GM12878 (cell line): Measurements from ENCODE around the gene C16orf96. TPM values are rescaled to one million over a fixed set of nuclear protein-coding genes. Genes with fewer than 3 reads are reported as not detected.

Experiments
- ATAC-seq: fragments of 200-7000 bp; cut with Tn5 transposase; 3 replicates; pipeline ENCODE4 v1.9.1; 2020; ENCODE audit warnings: mild to moderate bottlenecking, moderate library complexity
- BruUV-seq: library from RNA; stranded (reverse); fragments of 400-500 nt; replicated peaks from 2 replicates; lab custom pipeline; 2021; lab: Mats Ljungman, UMichigan
- CTCF ChIA-PET: fragments of 300-600 bp; sonication (Branson Sonifier 250); formaldehyde crosslinking; extraction: SDS; loops from one replicate; lab custom pipeline; 2021; ENCODE audit warnings: inconsistent platforms; lab: Yijun Ruan, JAX
- POLR2A ChIA-PET: fragments of 350-600 bp; formaldehyde crosslinking; extraction: SDS; loops from one replicate; lab custom pipeline; 2021; ENCODE audit warnings: inconsistent platforms; lab: Charles Lee
- RAD21 ChIA-PET: fragments of 300-600 bp; sonication (Branson Sonifier 250); formaldehyde crosslinking; loops from one replicate; lab custom pipeline; 2023; ENCODE audit warnings: antibody characterized with exemption; ENCODE audit not compliant: unreplicated experiment; lab: Charles Lee
- SMC1A ChIA-PET: fragments of 300-600 bp; sonication (Branson Sonifier 250); formaldehyde crosslinking; loops from one replicate; lab custom pipeline; 2023; ENCODE audit not compliant: unreplicated experiment, uncharacterized antibody; lab: Charles Lee
- DNase-seq: peaks from one replicate; pipeline ENCODE4 v3.0.0-alpha.2; 2011; ENCODE audit warnings: low read depth, low spot score
- FAIRE-seq: peaks from 3 replicates; lab custom pipeline; 2011; peaks lifted over from hg19 to GRCh38; lab: Jason Lieb, UNC
- H2AFZ ChIP-seq: 2 replicates; pipeline ENCODE4 v1.6.0; 2011; ENCODE audit warnings: low read depth, low read length, control low read depth; ENCODE audit not compliant: control insufficient read depth
- H3K27ac ChIP-seq: 2 replicates; pipeline ENCODE4 v1.5.1; 2011; ENCODE audit warnings: control low read depth; ENCODE audit not compliant: control insufficient read depth, insufficient read depth
- H3K27me3 ChIP-seq, 2 experiments: replicated peaks in 1 of 2; 2 replicates each; pipeline versions ENCODE4 v1.6.0 to v1.6.1; 2011; ENCODE audit warnings: low read length in 1 of 2; ENCODE audit not compliant: control insufficient read depth in 2 of 2, insufficient read depth in 2 of 2
- H3K36me3 ChIP-seq, 2 experiments: 2 replicates each; pipeline ENCODE4 v1.5.1; 2011; ENCODE audit warnings: low read length in 1 of 2; ENCODE audit not compliant: control insufficient read depth in 2 of 2, insufficient read depth in 2 of 2
- H3K4me1 ChIP-seq: 2 replicates; pipeline ENCODE4 v1.6.1; 2011; ENCODE audit warnings: mild to moderate bottlenecking, low read length, moderate library complexity, mixed read lengths; ENCODE audit not compliant: control insufficient read depth, insufficient read depth
- H3K4me2 ChIP-seq: 2 replicates; pipeline ENCODE4 v1.6.0; 2011; ENCODE audit warnings: control low read depth; ENCODE audit not compliant: control insufficient read depth, insufficient read depth
- H3K4me3 ChIP-seq: fragments of 200-600 bp; sonication (generic); 2 replicates; pipeline ENCODE4 v1.5.1; 2016
- H3K79me2 ChIP-seq: 2 replicates; pipeline ENCODE4 v1.6.0; 2011; ENCODE audit warnings: low read length; ENCODE audit not compliant: control insufficient read depth, insufficient read depth
- H3K9ac ChIP-seq: 2 replicates; pipeline ENCODE4 v1.8.0; 2011; ENCODE audit warnings: low read length, control low read depth, mixed read lengths; ENCODE audit not compliant: control insufficient read depth, insufficient read depth
- H3K9me3 ChIP-seq: replicated peaks from 3 replicates; pipeline ENCODE4 v1.5.1; 2011; ENCODE audit warnings: mild to moderate bottlenecking, low read length; ENCODE audit not compliant: control insufficient read depth, insufficient read depth
- H4K20me1 ChIP-seq: 2 replicates; pipeline ENCODE4 v1.6.0; 2011; ENCODE audit not compliant: control insufficient read depth, insufficient read depth
- BMI1 ChIP-seq: fragments of 450-650 bp; IDR thresholded peaks from 2 replicates; pipeline ENCODE4 v1.6.1; 2016; ENCODE audit warnings: mild to moderate bottlenecking, moderate library complexity, borderline replicate concordance
- EED ChIP-seq: sonication (generic); IDR thresholded peaks from 2 replicates; pipeline ENCODE4 v1.6.1; 2016; ENCODE audit warnings: antibody characterized with exemption, low read depth
- IKZF2 ChIP-seq, 2 experiments: fragments of 450-650 bp; IDR thresholded peaks; 2 replicates each; pipeline ENCODE4 v1.6.1; 2017; ENCODE audit warnings: mild to moderate bottlenecking in 2 of 2, moderate library complexity in 2 of 2
- KAT2A ChIP-seq: conservative IDR thresholded peaks from 2 replicates; pipeline ENCODE4 v1.6.1; 2011; ENCODE audit warnings: low read depth, low read length; ENCODE audit not compliant: control insufficient read depth
- MXI1 ChIP-seq: fragments of 150-350 bp; IDR thresholded peaks from 2 replicates; pipeline ENCODE4 v1.6.1; 2011; ENCODE audit warnings: low read depth, mild to moderate bottlenecking, inconsistent platforms, low read length, improper control_type of control experiment
- NBN ChIP-seq: fragments of 450-650 bp; IDR thresholded peaks from 2 replicates; pipeline ENCODE4 v1.6.1; 2016
- POLR2AphosphoS5 ChIP-seq: IDR thresholded peaks from 2 replicates; pipeline ENCODE4 v1.6.1; 2011; ENCODE audit warnings: mild to moderate bottlenecking, low read length, inconsistent platforms
- SREBF1 ChIP-seq: IDR thresholded peaks from 2 replicates; pipeline ENCODE4 v1.6.1; 2012; ENCODE audit warnings: mild to moderate bottlenecking, low read length
- TCF3 ChIP-seq: IDR thresholded peaks from 2 replicates; pipeline ENCODE4 v1.6.1; 2012; ENCODE audit warnings: low read depth, mild to moderate bottlenecking, low read length, borderline replicate concordance; ENCODE audit not compliant: insufficient read depth
- TCF7 ChIP-seq: IDR thresholded peaks from 2 replicates; pipeline ENCODE4 v1.6.1; 2014; ENCODE audit warnings: antibody characterized with exemption, borderline replicate concordance
- WGBS: methylation state at CpG from one replicate; pipeline ENCODE4 v1.1.6; 2016; ENCODE audit warnings: low lambda C conversion rate; ENCODE audit not compliant: insufficient replicate concordance, insufficient coverage; ENCODE audit errors: missing lambda C conversion rate; 5-methylcytosine and 5-hydroxymethylcytosine counted together
- in situ Hi-C: fragments of 300-500 bp; cut with MboI; formaldehyde crosslinking; loops from 9 replicates; pipeline ENCODE4 v1.14.3; 2018; ENCODE audit warnings: mixed read lengths
- intact Hi-C: fragments of 100-400 bp; cut with micrococcal nuclease; formaldehyde crosslinking; loops from one replicate; pipeline ENCODE4 v1.14.2; 2022; ENCODE audit not compliant: unreplicated experiment
- polyA plus RNA-seq, 11 experiments: library from polyadenylated mRNA; depleted of rRNA in 4 of 11; unstranded in 6 of 11; stranded (reverse) in 5 of 11; fragments of >200 nt; fragmentation: Nextera tagmentation in 4 of 11; fragmentation: Illumina TruSeq in 1 of 11; extraction: Ambion mirVana in 4 of 11; extraction: Trizol in 1 of 11; gene quantifications; 1 replicate in 1 of 11; 2 replicates in 10 of 11; pipeline versions ENCODE4 v1.2.1 to v1.2.3, GENCODE V29; 2011 to 2016; ENCODE audit warnings: inconsistent platforms in 2 of 11, missing spikeins in 2 of 11, low read depth in 1 of 11
- total RNA-seq, 4 experiments: library from RNA; depleted of rRNA in 3 of 4; stranded (reverse); fragments of >200 nt in 3 of 4; fragmentation: Illumina TruSeq in 1 of 4; extraction: Trizol in 1 of 4; gene quantifications; 2 replicates each; pipeline versions ENCODE4 v1.2.1 to v1.2.3, GENCODE V29; 2013 to 2021
- TF ChIP-seq, protein P1 (sequence below): IDR thresholded peaks from 2 replicates; pipeline ENCODE4 v1.6.1; 2012; ENCODE audit warnings: low read depth, low read length, improper control_type of control experiment
- TF ChIP-seq, protein P2 (sequence below), 3 experiments: IDR thresholded peaks in 2 of 3; conservative IDR thresholded peaks in 1 of 3; 2 replicates each; pipeline ENCODE4 v1.5.1; 2011; ENCODE audit warnings: low read depth in 3 of 3, low read length in 3 of 3, mild to moderate bottlenecking in 3 of 3, control low read depth in 2 of 3, moderate library complexity in 2 of 3, inconsistent platforms in 1 of 3, mixed read lengths in 1 of 3; ENCODE audit not compliant: control insufficient read depth in 2 of 3, insufficient read depth in 1 of 3; ENCODE audit errors: extremely low read depth in 1 of 3

The C16orf96 gene
- total and polyA plus RNA-seq, 10 of the 15 experiments (the other 5 are each of a cell fraction or from before 2014, with no cell fraction given): 0.01 to 0.08 (median 0.01) TPM; not detected in 7

DNA sequence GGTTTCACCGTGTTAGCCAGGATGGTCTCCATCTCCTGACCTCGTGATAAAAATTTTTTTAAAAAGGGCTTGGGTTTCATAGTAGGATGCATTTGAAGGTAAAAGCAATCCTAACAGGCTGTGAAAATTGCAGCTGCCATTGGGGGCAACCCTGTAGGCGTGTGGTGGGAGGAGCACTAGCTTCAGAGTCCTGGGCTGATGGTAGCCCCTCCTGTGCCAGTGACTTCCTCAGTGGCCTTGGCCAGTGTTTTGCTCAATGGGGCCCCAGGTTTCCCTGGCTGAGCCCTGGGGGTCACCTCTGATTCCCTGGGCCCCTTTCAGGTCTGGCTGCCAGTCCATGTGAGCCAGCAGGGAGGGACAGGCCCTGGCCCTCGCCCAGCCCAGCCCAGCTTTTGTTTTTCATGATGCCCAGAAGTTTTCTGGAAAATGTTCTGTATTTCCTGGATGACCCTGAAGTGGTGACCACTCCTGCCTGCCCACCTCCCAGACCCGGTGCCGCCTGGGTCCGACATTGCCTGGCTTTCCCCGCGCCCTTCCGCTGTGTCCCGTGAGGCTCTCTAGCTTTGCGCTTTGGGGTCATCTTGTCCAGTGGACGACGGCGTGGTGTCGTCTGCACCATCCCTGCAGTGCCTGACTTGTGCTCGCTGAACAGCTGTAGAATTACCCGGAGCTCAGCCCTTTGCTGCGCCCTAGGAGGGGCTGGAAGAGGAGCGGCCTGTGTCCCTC is 77.9 kb downstream of the C16orf96 start:
- H3K36me3 ChIP-seq: peaks cover 6 to 10% of the 10 kb centered on the region in 2 experiments
- no peaks in the 10 kb centered on the region for H3K27me3 ChIP-seq
- intact Hi-C loops (no loop called here), in situ Hi-C loops (no loop called here)
- H3K4me1 ChIP-seq: no peaks in the 10 kb centered on the region
- no TSS peak for BruUV-seq
- H3K9me3 ChIP-seq: peaks cover 2% of the 10 kb centered on the region; the same call in 1 of the 3 replicates
- ChIA-PET CTCF (interaction anchor here (1.1 to 1.8 kb wide), 3 partner anchors 10 to 100 kb away, joined by 3 to 8 read pairs (median 3); partner anchors contain the start of genes ANKS3, DNAAF8 and MGRN1), SMC1A (no interaction called here), POLR2A (no interaction called here), RAD21 (no interaction called here)
- no peak overlapping the region for H3K27ac ChIP-seq
- no peak overlapping the region for H2AFZ ChIP-seq
- TF ChIP-seq, protein P1, sequence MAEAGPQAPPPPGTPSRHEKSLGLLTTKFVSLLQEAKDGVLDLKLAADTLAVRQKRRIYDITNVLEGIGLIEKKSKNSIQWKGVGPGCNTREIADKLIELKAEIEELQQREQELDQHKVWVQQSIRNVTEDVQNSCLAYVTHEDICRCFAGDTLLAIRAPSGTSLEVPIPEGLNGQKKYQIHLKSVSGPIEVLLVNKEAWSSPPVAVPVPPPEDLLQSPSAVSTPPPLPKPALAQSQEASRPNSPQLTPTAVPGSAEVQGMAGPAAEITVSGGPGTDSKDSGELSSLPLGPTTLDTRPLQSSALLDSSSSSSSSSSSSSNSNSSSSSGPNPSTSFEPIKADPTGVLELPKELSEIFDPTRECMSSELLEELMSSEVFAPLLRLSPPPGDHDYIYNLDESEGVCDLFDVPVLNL: no peak
- TF ChIP-seq, protein P2, sequence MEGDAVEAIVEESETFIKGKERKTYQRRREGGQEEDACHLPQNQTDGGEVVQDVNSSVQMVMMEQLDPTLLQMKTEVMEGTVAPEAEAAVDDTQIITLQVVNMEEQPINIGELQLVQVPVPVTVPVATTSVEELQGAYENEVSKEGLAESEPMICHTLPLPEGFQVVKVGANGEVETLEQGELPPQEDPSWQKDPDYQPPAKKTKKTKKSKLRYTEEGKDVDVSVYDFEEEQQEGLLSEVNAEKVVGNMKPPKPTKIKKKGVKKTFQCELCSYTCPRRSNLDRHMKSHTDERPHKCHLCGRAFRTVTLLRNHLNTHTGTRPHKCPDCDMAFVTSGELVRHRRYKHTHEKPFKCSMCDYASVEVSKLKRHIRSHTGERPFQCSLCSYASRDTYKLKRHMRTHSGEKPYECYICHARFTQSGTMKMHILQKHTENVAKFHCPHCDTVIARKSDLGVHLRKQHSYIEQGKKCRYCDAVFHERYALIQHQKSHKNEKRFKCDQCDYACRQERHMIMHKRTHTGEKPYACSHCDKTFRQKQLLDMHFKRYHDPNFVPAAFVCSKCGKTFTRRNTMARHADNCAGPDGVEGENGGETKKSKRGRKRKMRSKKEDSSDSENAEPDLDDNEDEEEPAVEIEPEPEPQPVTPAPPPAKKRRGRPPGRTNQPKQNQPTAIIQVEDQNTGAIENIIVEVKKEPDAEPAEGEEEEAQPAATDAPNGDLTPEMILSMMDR (IDR thresholded peaks at IDR 0.05 in 2 of 3, conservative IDR thresholded peaks at IDR 0.05 in 1 of 3; ENCODE audit: control insufficient read depth in 2 of 3, extremely low read depth in 1 of 3, insufficient read depth in 1 of 3, low read depth in 3 of 3, low read length in 3 of 3): no peak
- TF ChIP-seq SREBF1 (no peak), POLR2AphosphoS5 (no peak), IKZF2 (IDR thresholded peaks at IDR 0.05) (no peak), EED (no peak), BMI1 (no peak), NBN (no peak), TCF3 (no peak), TCF7 (no peak), MXI1 (no peak), KAT2A (no peak)
- WGBS: 97% methylated on average over 20 of the region's 20 CpGs
- H4K20me1 ChIP-seq: no peaks in the 10 kb centered on the region; the same call in 1 of the 2 replicates
- FAIRE-seq: no peak
- no peak overlapping the region for H3K9ac ChIP-seq
- no peak for ATAC-seq
- H3K79me2 ChIP-seq: peaks cover 28% of the 10 kb centered on the region
- H3K4me2 ChIP-seq: no peak overlapping the region
- H3K4me3 ChIP-seq: no peak overlapping the region
- no peak for DNase-seq
